AG04450 (cell line): ENCODE data around the gene RPS13. TPM values are rescaled to one million over a fixed set of nuclear protein-coding genes. Genes with fewer than 3 reads are reported as not detected.

Experiments
- CTCF ChIA-PET: fragments of 300-600, 350-600 bp; formaldehyde crosslinking; extraction: SDS; loops from one replicate; lab custom pipeline; 2022; ENCODE audit warnings: antibody characterized with exemption, inconsistent platforms; lab: Charles Lee
- POLR2A ChIA-PET: fragments of 350-600 bp; formaldehyde crosslinking; extraction: SDS; loops from one replicate; lab custom pipeline; 2021; ENCODE audit warnings: antibody characterized with exemption, inconsistent platforms; lab: Yijun Ruan, JAX
- DNase-seq: peaks from one replicate; pipeline ENCODE4 v3.0.0-alpha.2; 2011; ENCODE audit warnings: low read depth, low spot score
- H3K27ac ChIP-seq: one replicate; pipeline ENCODE4 v1.5.1; 2012; ENCODE audit warnings: low read depth, low read length, control low read depth
- H3K27me3 ChIP-seq: one replicate; pipeline ENCODE4 v1.6.0; 2012; ENCODE audit warnings: low read length; ENCODE audit not compliant: control insufficient read depth, insufficient read depth
- H3K4me3 ChIP-seq: 2 replicates; pipeline ENCODE4 v1.5.1; 2011; ENCODE audit warnings: mild to moderate bottlenecking, low read depth, low read length, control low read depth
- H3K9me3 ChIP-seq: 2 replicates; pipeline ENCODE4 v1.5.1; 2012; ENCODE audit warnings: low read length; ENCODE audit not compliant: control insufficient read depth, insufficient read depth
- polyA plus RNA-seq: library from polyadenylated mRNA; depleted of rRNA; stranded (reverse); fragments of >200 nt; gene quantifications from 2 replicates; pipeline ENCODE4 v1.2.3, GENCODE V29; 2011
- TF ChIP-seq, protein P1 (sequence below): IDR thresholded peaks from 2 replicates; pipeline ENCODE4 v1.5.1; 2011; ENCODE audit warnings: low read depth, low read length, control low read depth, inconsistent platforms

The RPS13 gene
- polyA plus RNA-seq, 1 experiment, result 919 TPM

- ChIA-PET POLR2A (interaction anchor here (1.1 to 1.9 kb wide), 4 partner anchors 9 to 1245 kb away, joined by 3 to 31 read pairs (median 8); partner anchors contain the start of genes HPS5 and PIK3C2A), CTCF (interaction anchor here (0.6 to 2.2 kb wide), 4 partner anchors 13 to 1136 kb away, joined by 4 to 10 read pairs (median 5); no protein-coding TSS in a partner anchor)
- no peak for DNase-seq
- Histone ChIP-seq H3K27me3 (no peaks in the 10 kb centered on the region), H3K27ac (peak overlapping the region; percentile 86), H3K4me3 (peak overlapping the region; percentile 99), H3K9me3 (peaks cover 3% of the 10 kb centered on the region; the same call in 1 of the 2 replicates)
- TF ChIP-seq, protein P1, sequence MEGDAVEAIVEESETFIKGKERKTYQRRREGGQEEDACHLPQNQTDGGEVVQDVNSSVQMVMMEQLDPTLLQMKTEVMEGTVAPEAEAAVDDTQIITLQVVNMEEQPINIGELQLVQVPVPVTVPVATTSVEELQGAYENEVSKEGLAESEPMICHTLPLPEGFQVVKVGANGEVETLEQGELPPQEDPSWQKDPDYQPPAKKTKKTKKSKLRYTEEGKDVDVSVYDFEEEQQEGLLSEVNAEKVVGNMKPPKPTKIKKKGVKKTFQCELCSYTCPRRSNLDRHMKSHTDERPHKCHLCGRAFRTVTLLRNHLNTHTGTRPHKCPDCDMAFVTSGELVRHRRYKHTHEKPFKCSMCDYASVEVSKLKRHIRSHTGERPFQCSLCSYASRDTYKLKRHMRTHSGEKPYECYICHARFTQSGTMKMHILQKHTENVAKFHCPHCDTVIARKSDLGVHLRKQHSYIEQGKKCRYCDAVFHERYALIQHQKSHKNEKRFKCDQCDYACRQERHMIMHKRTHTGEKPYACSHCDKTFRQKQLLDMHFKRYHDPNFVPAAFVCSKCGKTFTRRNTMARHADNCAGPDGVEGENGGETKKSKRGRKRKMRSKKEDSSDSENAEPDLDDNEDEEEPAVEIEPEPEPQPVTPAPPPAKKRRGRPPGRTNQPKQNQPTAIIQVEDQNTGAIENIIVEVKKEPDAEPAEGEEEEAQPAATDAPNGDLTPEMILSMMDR, result no peak
Measured at GRCh38 chr11:17076517-17077239, 789 bp downstream of the RPS13 start.

DNA sequence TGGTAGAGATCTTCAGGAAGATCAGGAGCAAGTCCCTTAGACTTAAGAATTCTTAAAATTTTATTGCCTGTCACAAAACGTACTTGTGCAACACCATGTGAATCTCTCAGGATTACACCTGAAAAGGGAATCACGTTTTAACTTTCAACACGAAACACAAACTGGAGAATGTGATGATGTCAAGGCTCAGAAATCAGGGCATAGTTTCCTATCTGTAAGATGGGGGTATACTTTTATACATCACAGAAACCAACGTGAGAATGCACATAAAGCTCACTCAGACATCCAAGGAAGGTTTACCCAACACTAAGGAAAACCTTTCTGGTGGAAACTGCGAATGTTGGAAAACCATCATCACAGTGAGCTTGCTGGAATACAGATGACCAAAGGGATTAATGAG lies 2.0 kb downstream of the RPS13 start:
- H3K27me3 ChIP-seq, result no peaks in the 10 kb centered on the region
- peaks cover 3% of the 10 kb centered on the region; the same call in 1 of the 2 replicates for H3K9me3 ChIP-seq
- no peak for DNase-seq
- ChIA-PET POLR2A (no interaction called here), CTCF (interaction anchor here (1.5 to 2.2 kb wide), 3 partner anchors 12 to 278 kb away, joined by 4 to 10 read pairs (median 6); no protein-coding TSS in a partner anchor)
- TF ChIP-seq, protein P1, result no peak
- no peak overlapping the region for H3K27ac ChIP-seq
- H3K4me3 ChIP-seq, result peak overlapping the region; percentile 0; the same call in 1 of the 2 replicates

DNA sequence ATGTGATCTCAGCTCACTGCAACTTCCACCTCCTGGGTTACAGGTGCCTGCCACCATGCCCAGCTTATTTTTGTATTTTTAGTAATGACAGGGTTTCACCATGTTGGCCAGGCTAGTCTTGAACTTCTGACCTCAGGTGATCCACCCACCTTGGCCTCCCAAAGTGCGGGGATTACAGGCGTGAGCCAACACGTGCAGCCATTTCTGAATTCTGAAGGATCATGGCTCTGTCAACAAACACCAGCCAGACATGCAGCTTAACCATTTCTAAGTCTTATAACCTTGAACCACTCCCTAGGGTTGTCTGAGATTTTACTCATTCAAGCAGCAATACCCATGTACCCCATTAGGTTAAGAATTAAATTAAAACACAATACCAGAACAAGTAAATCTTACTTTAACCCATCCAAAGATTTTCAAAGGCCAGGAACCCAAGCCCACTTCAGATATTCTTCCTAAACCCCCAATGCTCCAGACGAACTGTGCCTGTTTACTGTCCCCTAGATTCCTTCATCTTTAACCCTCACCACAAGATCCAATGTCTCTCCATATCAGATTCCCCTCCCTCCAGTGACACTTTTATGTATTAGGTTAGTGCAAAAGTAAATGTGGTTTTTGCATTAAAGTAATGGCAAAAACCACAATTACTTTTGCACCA lies 4.0 kb downstream of the RPS13 start:
- no peak overlapping the region for H3K4me3 ChIP-seq
- ChIA-PET POLR2A (interaction anchor here (0.6 kb wide), 1 partner anchor 144 kb away, joined by 6 read pairs; no protein-coding TSS in a partner anchor), CTCF (no interaction called here)
- no peaks in the 10 kb centered on the region for H3K27me3 ChIP-seq
- TF ChIP-seq, protein P1, result no peak
- H3K9me3 ChIP-seq, result peaks cover 3% of the 10 kb centered on the region; the same call in 1 of the 2 replicates
- H3K27ac ChIP-seq, result no peak overlapping the region
- DNase-seq, result no peak

DNA sequence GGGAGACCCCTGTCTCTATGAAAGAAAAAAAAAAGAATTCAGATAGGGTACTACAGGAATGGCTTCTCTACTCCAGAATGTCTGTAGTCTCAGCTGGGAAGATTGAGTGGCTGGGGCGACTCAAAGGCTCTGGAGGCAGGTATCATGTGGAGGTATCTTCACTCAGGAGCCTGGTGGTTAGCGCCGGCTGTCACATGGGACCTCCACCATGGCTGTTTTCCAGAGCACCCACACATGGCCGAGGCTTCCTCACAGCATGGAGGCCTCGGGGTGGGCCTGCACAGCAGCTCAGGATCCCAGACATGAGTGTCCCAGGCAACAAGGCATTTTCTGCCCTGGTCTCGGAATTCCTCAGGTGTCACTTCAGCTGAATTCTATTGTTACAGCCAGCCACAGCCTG lies 10.1 kb downstream of the RPS13 start:
- no peak for DNase-seq
- POLR2A ChIA-PET, result interaction anchor here (0.8 kb wide), 1 partner anchor 10 kb away, joined by 4 read pairs; the partner anchor contains the start of gene RPS13
- CTCF ChIA-PET, result interaction anchor here (0.7 to 6.4 kb wide), 3 partner anchors 246 to 336 kb away, joined by 3 to 105 read pairs (median 66); no protein-coding TSS in a partner anchor
- Histone ChIP-seq H3K9me3 (no peaks in the 10 kb centered on the region), H3K27me3 (no peaks in the 10 kb centered on the region), H3K4me3 (no peak overlapping the region), H3K27ac (no peak overlapping the region)
- TF ChIP-seq, protein P1, result no peak
